K562 (cell line): ENCODE data around the gene ZIC2. TPM values are rescaled to one million over a fixed set of nuclear protein-coding genes. Genes with fewer than 3 reads are reported as not detected.

Experiments
- ATAC-seq: fragments of 200-7000 bp; cut with Tn5 transposase; 3 replicates; pipeline ENCODE4 v1.9.1; 2020; ENCODE audit warnings: moderate library complexity
- BruUV-seq: library from RNA; stranded (reverse); fragments of 400-500 nt; replicated peaks from 2 replicates; lab custom pipeline; 2021; lab: Mats Ljungman, UMichigan
- CTCF ChIA-PET: fragments of 300-600 bp; formaldehyde crosslinking; extraction: SDS; loops from one replicate; lab custom pipeline; 2021; ENCODE audit warnings: low intra/inter-chr PET ratio; lab: Yijun Ruan, JAX
- POLR2A ChIA-PET: fragments of 300-600, 350-650 bp; sonication (Branson Sonifier 250); formaldehyde crosslinking; extraction: SDS; loops from one replicate; lab custom pipeline; 2021; ENCODE audit warnings: antibody characterized with exemption, inconsistent platforms; lab: Yijun Ruan, JAX
- DNase-seq, 4 experiments: peaks; one replicate each; pipeline versions ENCODE4 v3.0.0 to v3.0.0-alpha.2; 2011 to 2018; ENCODE audit warnings: low spot score in 3 of 4, mixed read lengths in 3 of 4; ENCODE audit errors: extremely low read depth in 1 of 4
- FAIRE-seq: peaks from 2 replicates; lab custom pipeline; 2011; peaks lifted over from hg19 to GRCh38; lab: Jason Lieb, UNC
- H2AFZ ChIP-seq: 2 replicates; pipeline ENCODE4 v1.6.0; 2011; ENCODE audit warnings: low read depth, low read length, control low read depth, inconsistent platforms
- H3K27ac ChIP-seq: fragments of 200-600 bp; 3 replicates; pipeline ENCODE4 v1.8.0; 2011; ENCODE audit warnings: low read depth, mild to moderate bottlenecking, control low read depth, inconsistent platforms, low read length, moderate library complexity, mixed read lengths; ENCODE audit errors: extremely low read depth
- H3K27me3 ChIP-seq, 2 experiments: fragments of 300-600 bp in 1 of 2; 2 replicates in 1 of 2; 3 replicates in 1 of 2; pipeline versions ENCODE4 v1.6.0 to v1.8.0; 2011; ENCODE audit warnings: inconsistent platforms in 2 of 2, low read length in 2 of 2, mild to moderate bottlenecking in 1 of 2, mixed read lengths in 1 of 2, moderate library complexity in 1 of 2; ENCODE audit not compliant: control insufficient read depth in 2 of 2, insufficient read depth in 2 of 2
- H3K36me3 ChIP-seq: fragments of 300-600 bp; 3 replicates; pipeline ENCODE4 v1.8.0; 2011; ENCODE audit warnings: mild to moderate bottlenecking, low read length, inconsistent platforms; ENCODE audit not compliant: control insufficient read depth, insufficient read depth
- H3K4me1 ChIP-seq, 2 experiments: fragments of 200-600 bp in 1 of 2; replicated peaks in 1 of 2; 2 replicates in 1 of 2; 3 replicates in 1 of 2; pipeline versions ENCODE4 v1.5.1 to v1.8.0; 2011; ENCODE audit warnings: inconsistent platforms in 2 of 2, low read length in 2 of 2, mild to moderate bottlenecking in 1 of 2, mixed read lengths in 1 of 2, moderate library complexity in 1 of 2; ENCODE audit not compliant: control insufficient read depth in 2 of 2, insufficient read depth in 2 of 2
- H3K4me2 ChIP-seq: 2 replicates; pipeline ENCODE4 v1.6.1; 2011; ENCODE audit warnings: low read length, control low read depth, inconsistent platforms, mixed read lengths; ENCODE audit not compliant: insufficient read depth
- H3K4me3 ChIP-seq: fragments of 200-600 bp; sonication (generic), shearing (Covaris generic); 2 replicates; pipeline ENCODE4 v1.5.1; 2016; ENCODE audit warnings: control low read depth, inconsistent platforms
- H3K79me2 ChIP-seq: fragments of 200-600 bp; 3 replicates; pipeline ENCODE4 v1.8.0; 2011; ENCODE audit warnings: low read length, inconsistent platforms; ENCODE audit not compliant: control insufficient read depth, insufficient read depth
- H3K9ac ChIP-seq, 2 experiments: 2 replicates each; pipeline versions ENCODE4 v1.6.0 to v1.6.1; 2011; ENCODE audit warnings: low read depth in 2 of 2, low read length in 2 of 2, control low read depth in 1 of 2, inconsistent platforms in 1 of 2, mild to moderate bottlenecking in 1 of 2, mixed read lengths in 1 of 2; ENCODE audit not compliant: insufficient read depth in 1 of 2
- H3K9me1 ChIP-seq: one replicate; pipeline ENCODE4 v1.6.0; 2011; ENCODE audit warnings: inconsistent platforms, mild to moderate bottlenecking, low read length, moderate library complexity; ENCODE audit not compliant: control insufficient read depth, insufficient read depth
- H3K9me3 ChIP-seq: replicated peaks from 2 replicates; pipeline ENCODE4 v1.5.1; 2011; ENCODE audit warnings: low read depth, low read length, inconsistent platforms; ENCODE audit not compliant: control insufficient read depth, insufficient read depth
- H4K20me1 ChIP-seq: replicated peaks from 2 replicates; pipeline ENCODE4 v1.6.1; 2011; ENCODE audit warnings: low read length, inconsistent platforms, mixed read lengths; ENCODE audit not compliant: control insufficient read depth, insufficient read depth
- RERE ChIP-seq: sonication (generic); formaldehyde crosslinking; IDR thresholded peaks from 2 replicates; pipeline ENCODE4 v1.8.0; 2023; ENCODE audit warnings: missing genetic modification reagents, mild to moderate bottlenecking, borderline replicate concordance
- TCF7 ChIP-seq: sonication (generic); IDR thresholded peaks from 2 replicates; pipeline ENCODE4 v1.6.1; 2016; ENCODE audit warnings: antibody characterized with exemption, borderline replicate concordance
- WGBS: fragments of 100-300 bp; shearing (Covaris generic); methylation state at CpG from one replicate; pipeline ENCODE4 v1.1.6; 2016; ENCODE audit warnings: low coverage, mixed read lengths; ENCODE audit not compliant: insufficient coverage; ENCODE audit errors: missing lambda C conversion rate; 5-methylcytosine and 5-hydroxymethylcytosine counted together
- in situ Hi-C: fragments of 300-500 bp; cut with MboI; formaldehyde crosslinking; loops from 4 replicates; pipeline ENCODE4 v1.15.0; 2018; ENCODE audit warnings: inconsistent platforms, mixed read lengths
- intact Hi-C: fragments of 100-400 bp; cut with micrococcal nuclease; formaldehyde crosslinking; loops from 2 replicates; pipeline ENCODE4 v1.14.2; 2022
- polyA plus RNA-seq, 8 experiments: library from polyadenylated mRNA; depleted of rRNA in 4 of 8; stranded (reverse) in 5 of 8; unstranded in 3 of 8; fragments of >200 nt; fragmentation: Nextera tagmentation in 2 of 8; fragmentation: Illumina TruSeq in 1 of 8; extraction: Ambion mirVana in 2 of 8; extraction: Trizol in 1 of 8; gene quantifications; 2 replicates each; pipeline versions ENCODE4 v1.2.1 to v1.2.3, GENCODE V29; 2011 to 2014; ENCODE audit warnings: inconsistent platforms in 1 of 8, missing spikeins in 1 of 8
- total RNA-seq, 7 experiments: library from RNA; depleted of rRNA in 6 of 7; stranded (reverse); fragments of >200 nt in 6 of 7; fragmentation: Illumina TruSeq in 2 of 7; extraction: Trizol in 2 of 7; gene quantifications; 2 replicates each; pipeline versions ENCODE4 v1.2.1 to v1.2.3, GENCODE V29; 2011 to 2021; ENCODE audit warnings: low replicate concordance in 1 of 7

The ZIC2 gene
- total and polyA plus RNA-seq, 9 of the 15 experiments (the other 6 are each of a cell fraction or from before 2014, with no cell fraction given) = 1.8 to 18.0 (median 4.5) TPM

- WGBS = 83% methylated on average over 16 of the region's 18 CpGs
Measured at GRCh38 chr13:99972190-99972731, 9.3 kb upstream of the ZIC2 start.

More at GRCh38 chr13:99972190-99972731, 9.3 kb upstream of the ZIC2 start:
- H3K4me1 ChIP-seq = peaks cover 0 to 45% of the 10 kb centered on the region in 2 experiments; a peak in 3 of 5 replicates
- H4K20me1 ChIP-seq = no peaks in the 10 kb centered on the region
- DNase-seq (no peak), ATAC-seq (no peak), FAIRE-seq (no peak)
- BruUV-seq = no TSS peak
- H3K9me1 ChIP-seq = no peaks in the 10 kb centered on the region
- H3K4me2 ChIP-seq = no peak overlapping the region
- H3K36me3 ChIP-seq = peaks cover 6% of the 10 kb centered on the region; the same call in 1 of the 3 replicates
- ChIA-PET POLR2A (interaction anchor here (2.7 kb wide), 1 partner anchor 8 kb away, joined by 14 read pairs; the partner anchor contains the start of gene ZIC2), CTCF (no interaction called here)
- in situ Hi-C loops (no loop called here), intact Hi-C loops (no loop called here)
- no peak overlapping the region for H2AFZ ChIP-seq
- TF ChIP-seq RERE (no peak), TCF7 (no peak)
- H3K79me2 ChIP-seq = peaks cover 14% of the 10 kb centered on the region; the same call in 2 of the 3 replicates
- H3K27me3 ChIP-seq = no peaks in the 10 kb centered on the region
- no peaks in the 10 kb centered on the region for H3K9me3 ChIP-seq
- H3K9ac ChIP-seq = no peak overlapping the region
- H3K4me3 ChIP-seq = no peak overlapping the region
- no peak overlapping the region for H3K27ac ChIP-seq
